H9 (cell line): Measurements from ENCODE around the gene YAE1. TPM values are rescaled to one million over a fixed set of nuclear protein-coding genes. Genes with fewer than 3 reads are reported as not detected.

Experiments used
- DNase-seq: peaks from one replicate; pipeline ENCODE4 v3.0.0-alpha.2; 2017
- H2AFZ ChIP-seq: one replicate; pipeline ENCODE4 v1.6.1; 2013; ENCODE audit warnings: mild to moderate bottlenecking, low read length, control low read depth, moderate library complexity
- H2AK5ac ChIP-seq: 2 replicates; pipeline ENCODE4 v1.6.1; 2013; ENCODE audit warnings: low read length, control low read depth, mixed read lengths; ENCODE audit not compliant: insufficient read length
- H2BK120ac ChIP-seq: one replicate; pipeline ENCODE4 v1.6.1; 2013; ENCODE audit warnings: low read depth, mild to moderate bottlenecking, low read length, control low read depth, inconsistent platforms; ENCODE audit not compliant: poor library complexity, severe bottlenecking
- H2BK12ac ChIP-seq: 2 replicates; pipeline ENCODE4 v1.6.1; 2013; ENCODE audit warnings: low read length, control low read depth, mixed read lengths, low read depth; ENCODE audit not compliant: insufficient read length
- H2BK15ac ChIP-seq: 2 replicates; pipeline ENCODE4 v1.6.1; 2013; ENCODE audit warnings: low read depth, low read length, control low read depth
- H2BK20ac ChIP-seq: one replicate; pipeline ENCODE4 v1.6.1; 2013; ENCODE audit warnings: low read depth, mild to moderate bottlenecking, low read length, control low read depth, inconsistent platforms; ENCODE audit not compliant: poor library complexity, severe bottlenecking
- H2BK5ac ChIP-seq: 2 replicates; pipeline ENCODE4 v1.6.1; 2013; ENCODE audit warnings: low read length, control low read depth, mixed read lengths; ENCODE audit not compliant: insufficient read length
- H3K14ac ChIP-seq: 2 replicates; pipeline ENCODE4 v1.6.1; 2013; ENCODE audit warnings: low read length, control low read depth; ENCODE audit not compliant: insufficient read depth
- H3K18ac ChIP-seq: 2 replicates; pipeline ENCODE4 v1.6.1; 2013; ENCODE audit warnings: low read depth, mild to moderate bottlenecking, mixed read lengths, low read length, control low read depth; ENCODE audit not compliant: insufficient read length
- H3K23ac ChIP-seq: 2 replicates; pipeline ENCODE4 v1.6.1; 2013; ENCODE audit warnings: low read length, control low read depth, mixed read lengths, low read depth; ENCODE audit not compliant: insufficient read length
- H3K23me2 ChIP-seq: 2 replicates; pipeline ENCODE4 v1.6.1; 2013; ENCODE audit warnings: low read depth, mild to moderate bottlenecking, mixed read lengths, low read length, control low read depth; ENCODE audit not compliant: insufficient read length, poor library complexity, severe bottlenecking
- H3K27ac ChIP-seq: 2 replicates; pipeline ENCODE4 v1.5.1; 2013; ENCODE audit warnings: low read length, control low read depth, mixed read lengths, low read depth; ENCODE audit not compliant: insufficient read length
- H3K27me3 ChIP-seq: 2 replicates; pipeline ENCODE4 v1.6.1; 2013; ENCODE audit warnings: low read length, control low read depth, inconsistent platforms; ENCODE audit not compliant: insufficient read depth
- H3K4ac ChIP-seq: 2 replicates; pipeline ENCODE4 v1.6.1; 2013; ENCODE audit warnings: low read depth, mild to moderate bottlenecking, control low read depth, inconsistent platforms, low read length, moderate library complexity
- H3K4me1 ChIP-seq: 2 replicates; pipeline ENCODE4 v1.6.1; 2013; ENCODE audit warnings: low read length, control low read depth, inconsistent platforms; ENCODE audit not compliant: insufficient read depth
- H3K4me2 ChIP-seq: 2 replicates; pipeline ENCODE4 v1.6.1; 2013; ENCODE audit warnings: low read length, control low read depth, mixed read lengths; ENCODE audit not compliant: insufficient read length, insufficient read depth
- H3K56ac ChIP-seq: 2 replicates; pipeline ENCODE4 v1.6.1; 2013; ENCODE audit warnings: low read depth, mild to moderate bottlenecking, mixed read lengths, low read length, control low read depth; ENCODE audit not compliant: insufficient read length
- H3K79me1 ChIP-seq: 2 replicates; pipeline ENCODE4 v1.6.1; 2013; ENCODE audit warnings: low read depth, mild to moderate bottlenecking, moderate library complexity, low read length, control low read depth, inconsistent platforms; ENCODE audit not compliant: insufficient read depth, poor library complexity, severe bottlenecking
- H3K79me2 ChIP-seq: 2 replicates; pipeline ENCODE4 v1.6.1; 2013; ENCODE audit warnings: low read length, control low read depth, inconsistent platforms; ENCODE audit not compliant: insufficient read depth
- H3K9ac ChIP-seq: 2 replicates; pipeline ENCODE4 v1.6.1; 2013; ENCODE audit warnings: low read length, control low read depth, mixed read lengths; ENCODE audit not compliant: insufficient read length; ENCODE audit errors: extremely low read depth
- H3K9me3 ChIP-seq: one replicate; pipeline ENCODE4 v1.6.1; 2013; ENCODE audit warnings: low read depth, low read length, inconsistent platforms; ENCODE audit not compliant: control insufficient read depth
- H3T11ph ChIP-seq: one replicate; pipeline ENCODE4 v1.6.1; 2013; ENCODE audit warnings: mild to moderate bottlenecking, low read length, control low read depth, inconsistent platforms
- H4K20me1 ChIP-seq: one replicate; pipeline ENCODE4 v1.6.1; 2013; ENCODE audit not compliant: control insufficient read depth, insufficient read length, insufficient read depth
- H4K5ac ChIP-seq: 2 replicates; pipeline ENCODE4 v1.6.1; 2013; ENCODE audit warnings: low read depth, mild to moderate bottlenecking, mixed read lengths, low read length, control low read depth; ENCODE audit not compliant: insufficient read length
- H4K8ac ChIP-seq: replicated peaks from 2 replicates; pipeline ENCODE4 v1.6.1; 2013; ENCODE audit warnings: low read length, control low read depth, mixed read lengths, low read depth; ENCODE audit not compliant: insufficient read length
- H4K91ac ChIP-seq: 2 replicates; pipeline ENCODE4 v1.6.1; 2013; ENCODE audit warnings: low read depth, mild to moderate bottlenecking, moderate library complexity, mixed read lengths, low read length, control low read depth; ENCODE audit not compliant: insufficient read length
- H3K27ac Mint-ChIP-seq, 3 experiments: 2 replicates in 2 of 3; 3 replicates in 1 of 3; pipeline ENCODE4 v1.8.0; 2020 to 2021; ENCODE audit warnings: mixed read lengths in 3 of 3, mild to moderate bottlenecking in 1 of 3, moderate library complexity in 1 of 3
- H3K27me3 Mint-ChIP-seq: 2 replicates; pipeline ENCODE4 v1.8.0; 2021; ENCODE audit warnings: low read depth, mild to moderate bottlenecking, moderate library complexity, mixed read lengths
- H3K36me3 Mint-ChIP-seq, 3 experiments: 2 replicates in 2 of 3; 3 replicates in 1 of 3; pipeline ENCODE4 v1.8.0; 2020 to 2021; ENCODE audit warnings: low read depth in 3 of 3, mixed read lengths in 3 of 3; ENCODE audit not compliant: insufficient read depth in 1 of 3
- H3K4me1 Mint-ChIP-seq, 2 experiments: 2 replicates each; pipeline ENCODE4 v1.8.0; 2020; ENCODE audit warnings: mixed read lengths in 2 of 2
- H3K4me3 Mint-ChIP-seq, 2 experiments: 2 replicates in 1 of 2; 3 replicates in 1 of 2; pipeline ENCODE4 v1.8.0; 2020 to 2021; ENCODE audit warnings: mild to moderate bottlenecking in 2 of 2, mixed read lengths in 2 of 2, moderate library complexity in 1 of 2
- H3K9me3 Mint-ChIP-seq, 2 experiments: 2 replicates in 1 of 2; 3 replicates in 1 of 2; pipeline ENCODE4 v1.8.0; 2020; ENCODE audit warnings: mild to moderate bottlenecking in 2 of 2, mixed read lengths in 2 of 2, moderate library complexity in 1 of 2
- WGBS: extraction: QIAGEN DNeasy Blood & Tissue Kit; methylation state at CpG from one replicate; pipeline ENCODE4 v1.1.7; 2013; ENCODE audit warnings: missing lambda C conversion rate, low lambda C conversion rate, mixed read lengths; ENCODE audit not compliant: insufficient read length; ENCODE audit errors: extremely low coverage; 5-methylcytosine and 5-hydroxymethylcytosine counted together
- total RNA-seq: library from RNA; stranded (reverse); gene quantifications from 2 replicates; pipeline ENCODE4 v1.2.1, GENCODE V29; 2021
- TF ChIP-seq, protein P1 (sequence below): fragments of 200-600 bp; sonication (generic); conservative IDR thresholded peaks from 3 replicates; pipeline ENCODE4 v1.8.0; 2021; ENCODE audit warnings: antibody characterized with exemption, mild to moderate bottlenecking

Gene YAE1
- total RNA-seq, 1 experiment from 2014 or later = 28.8 TPM

DNA sequence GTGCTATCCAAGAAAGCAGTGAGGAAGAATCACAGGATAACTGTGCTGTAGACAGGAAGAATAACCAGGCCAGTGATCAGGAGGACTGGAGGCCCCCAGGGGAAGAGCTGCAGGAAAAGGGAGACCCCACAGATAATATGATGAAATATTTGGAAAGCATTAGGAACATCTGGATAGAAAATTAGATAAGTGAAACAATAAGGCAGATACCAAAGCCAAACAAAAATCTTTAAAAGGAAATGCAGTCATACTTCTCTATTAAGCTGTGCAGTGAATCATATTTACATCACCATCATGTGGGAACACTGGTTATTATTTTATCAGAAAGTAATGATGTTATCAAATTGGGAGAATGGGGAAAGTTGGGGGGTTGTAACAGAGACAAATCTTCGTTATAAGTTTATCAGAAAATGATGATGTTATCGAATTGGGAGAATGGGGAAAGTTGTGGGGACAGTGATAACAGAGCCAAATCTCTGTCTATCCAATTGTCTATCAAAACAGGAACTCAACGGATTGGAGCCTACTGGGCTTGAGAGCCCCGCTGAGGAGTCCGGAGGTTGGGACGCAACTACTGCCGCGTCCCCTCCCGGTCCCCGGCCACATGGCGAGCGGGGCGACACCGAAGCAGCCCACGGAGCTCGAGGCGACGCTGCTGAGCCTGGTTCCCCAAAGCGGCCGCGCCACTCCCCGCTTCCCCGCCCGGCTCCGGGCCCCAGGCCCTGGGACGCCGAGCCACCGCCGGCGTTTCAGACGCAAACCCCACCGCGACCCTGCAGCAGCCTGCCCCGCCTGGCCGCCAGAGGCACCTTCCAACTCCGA lies 43.1 kb downstream of the YAE1 start:
- TF ChIP-seq, protein P1, sequence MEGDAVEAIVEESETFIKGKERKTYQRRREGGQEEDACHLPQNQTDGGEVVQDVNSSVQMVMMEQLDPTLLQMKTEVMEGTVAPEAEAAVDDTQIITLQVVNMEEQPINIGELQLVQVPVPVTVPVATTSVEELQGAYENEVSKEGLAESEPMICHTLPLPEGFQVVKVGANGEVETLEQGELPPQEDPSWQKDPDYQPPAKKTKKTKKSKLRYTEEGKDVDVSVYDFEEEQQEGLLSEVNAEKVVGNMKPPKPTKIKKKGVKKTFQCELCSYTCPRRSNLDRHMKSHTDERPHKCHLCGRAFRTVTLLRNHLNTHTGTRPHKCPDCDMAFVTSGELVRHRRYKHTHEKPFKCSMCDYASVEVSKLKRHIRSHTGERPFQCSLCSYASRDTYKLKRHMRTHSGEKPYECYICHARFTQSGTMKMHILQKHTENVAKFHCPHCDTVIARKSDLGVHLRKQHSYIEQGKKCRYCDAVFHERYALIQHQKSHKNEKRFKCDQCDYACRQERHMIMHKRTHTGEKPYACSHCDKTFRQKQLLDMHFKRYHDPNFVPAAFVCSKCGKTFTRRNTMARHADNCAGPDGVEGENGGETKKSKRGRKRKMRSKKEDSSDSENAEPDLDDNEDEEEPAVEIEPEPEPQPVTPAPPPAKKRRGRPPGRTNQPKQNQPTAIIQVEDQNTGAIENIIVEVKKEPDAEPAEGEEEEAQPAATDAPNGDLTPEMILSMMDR = peak; percentile 50; the same call in 2 of the 3 replicates
- peak; percentile 54 for DNase-seq
- Histone ChIP-seq H2BK12ac (no peak overlapping the region), H2AK5ac (no peak overlapping the region), H4K8ac (no peak overlapping the region), H3K14ac (peak overlapping the region; percentile 94), H3K27ac (no peak overlapping the region), H3K18ac (peak overlapping the region; percentile 94), H2BK5ac (no peak overlapping the region), H3K79me1 (no peaks in the 10 kb centered on the region), H4K20me1 (no peaks in the 10 kb centered on the region), H3K79me2 (no peaks in the 10 kb centered on the region), H3K23me2 (peaks cover 2% of the 10 kb centered on the region), H3K23ac (no peak overlapping the region), H4K91ac (no peak overlapping the region), H3K4ac (no peak overlapping the region), H4K5ac (no peak overlapping the region), H3T11ph (no peak overlapping the region), H3K9ac (no peak overlapping the region), H3K9me3 (no peaks in the 10 kb centered on the region), H2BK15ac (no peak overlapping the region), H3K56ac (no peak overlapping the region), H3K4me2 (peak overlapping the region; percentile 20), H3K4me1 (no peaks in the 10 kb centered on the region; the same call in 1 of the 2 replicates), H2BK20ac (no peak overlapping the region), H2AFZ (peak overlapping the region; percentile 93), H3K27me3 (no peaks in the 10 kb centered on the region; the same call in 1 of the 2 replicates), H2BK120ac (no peak overlapping the region)
- H3K4me3 Mint-ChIP-seq = peak overlapping the region; percentile 45 to 71
- no peak overlapping the region for H3K27ac Mint-ChIP-seq
- WGBS = no CpG with 5 or more reads among the region's 36 CpGs
- H3K9me3 Mint-ChIP-seq = no peaks in the 10 kb centered on the region
- peaks cover 3 to 12% of the 10 kb centered on the region in 2 experiments for H3K4me1 Mint-ChIP-seq
- peaks cover 21% of the 10 kb centered on the region for H3K27me3 Mint-ChIP-seq
- no peaks in the 10 kb centered on the region for H3K36me3 Mint-ChIP-seq
